ENCODE data around the gene FHIT.

DNA sequence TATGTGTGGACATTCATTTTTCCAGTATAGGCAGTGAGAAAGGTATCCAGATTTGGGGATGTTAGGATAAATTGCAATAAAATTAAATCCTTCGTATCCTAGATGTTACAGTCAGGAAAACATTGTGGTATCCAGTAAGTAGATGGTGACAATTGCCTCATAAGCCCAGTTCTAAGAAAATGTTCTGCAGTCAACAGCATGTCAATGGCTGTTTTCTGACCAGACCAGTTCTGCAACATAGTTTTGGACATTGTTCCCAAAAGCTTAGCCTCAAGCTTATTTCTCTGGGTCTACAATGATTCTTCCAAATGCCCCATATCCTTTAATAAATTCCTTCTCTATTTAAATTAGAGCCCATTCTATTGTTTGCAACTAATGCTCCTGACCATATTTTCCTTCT lies 480.7 kb downstream of the FHIT start:
- TF ChIP-seq, protein P1, sequence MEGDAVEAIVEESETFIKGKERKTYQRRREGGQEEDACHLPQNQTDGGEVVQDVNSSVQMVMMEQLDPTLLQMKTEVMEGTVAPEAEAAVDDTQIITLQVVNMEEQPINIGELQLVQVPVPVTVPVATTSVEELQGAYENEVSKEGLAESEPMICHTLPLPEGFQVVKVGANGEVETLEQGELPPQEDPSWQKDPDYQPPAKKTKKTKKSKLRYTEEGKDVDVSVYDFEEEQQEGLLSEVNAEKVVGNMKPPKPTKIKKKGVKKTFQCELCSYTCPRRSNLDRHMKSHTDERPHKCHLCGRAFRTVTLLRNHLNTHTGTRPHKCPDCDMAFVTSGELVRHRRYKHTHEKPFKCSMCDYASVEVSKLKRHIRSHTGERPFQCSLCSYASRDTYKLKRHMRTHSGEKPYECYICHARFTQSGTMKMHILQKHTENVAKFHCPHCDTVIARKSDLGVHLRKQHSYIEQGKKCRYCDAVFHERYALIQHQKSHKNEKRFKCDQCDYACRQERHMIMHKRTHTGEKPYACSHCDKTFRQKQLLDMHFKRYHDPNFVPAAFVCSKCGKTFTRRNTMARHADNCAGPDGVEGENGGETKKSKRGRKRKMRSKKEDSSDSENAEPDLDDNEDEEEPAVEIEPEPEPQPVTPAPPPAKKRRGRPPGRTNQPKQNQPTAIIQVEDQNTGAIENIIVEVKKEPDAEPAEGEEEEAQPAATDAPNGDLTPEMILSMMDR (IDR thresholded peaks at IDR 0.05) = no peak
- TF ChIP-seq POLR2A (IDR thresholded peaks at IDR 0.05) = no peak
